HT-29 (cell line): ENCODE measurements around the gene ANAPC4. TPM values are rescaled to one million over a fixed set of nuclear protein-coding genes. Genes with fewer than 3 reads are reported as not detected.

Source experiments
- total RNA-seq: library from RNA; depleted of rRNA; stranded (reverse); fragments of >200 nt; shearing (Covaris generic); gene quantifications from 2 replicates; pipeline ENCODE4 v1.2.3, GENCODE V29; 2014; rRNA removed

Gene ANAPC4
- total RNA-seq, 1 experiment from 2014 or later: 9.9 TPM

Other genes starting within 250 kb of the ANAPC4 start
- gene SEPSECS, start 216.8 kb upstream of the ANAPC4 start, total RNA-seq: 0.86 and 2.4 TPM in 2 replicates
- gene PI4K2B, start 143.2 kb upstream of the ANAPC4 start, total RNA-seq: 14.0 and 14.4 TPM in 2 replicates
- gene ZCCHC4, start 64.5 kb upstream of the ANAPC4 start, total RNA-seq: 4.3 and 5.7 TPM in 2 replicates